MM.1S (cell line): ENCODE measurements around the gene PIEZO1.

Experiments used
- DNase-seq: peaks from one replicate; pipeline ENCODE4 v3.0.0-alpha.2; 2015
- H2AFZ ChIP-seq: fragments of 300-600 bp; sonication (generic); 2 replicates; pipeline ENCODE4 v1.6.0; 2016; ENCODE audit warnings: antibody characterized with exemption, low read length
- H3F3A ChIP-seq: fragments of 300-600 bp; sonication (generic); 2 replicates; pipeline ENCODE4 v1.6.1; 2016; ENCODE audit warnings: mild to moderate bottlenecking, antibody characterized with exemption, low read length, moderate library complexity, mixed read lengths; ENCODE audit not compliant: insufficient read depth
- H3K27ac ChIP-seq: fragments of 300-600 bp; sonication (generic); 2 replicates; pipeline ENCODE4 v1.5.1; 2016; ENCODE audit warnings: mild to moderate bottlenecking, low read length
- H3K27me3 ChIP-seq: fragments of 300-600 bp; sonication (generic); replicated peaks from 2 replicates; pipeline ENCODE4 v1.6.0; 2016; ENCODE audit warnings: low read length; ENCODE audit not compliant: insufficient read depth
- H3K36me3 ChIP-seq: fragments of 300-600 bp; sonication (generic); replicated peaks from 2 replicates; pipeline ENCODE4 v1.6.1; 2016; ENCODE audit warnings: mild to moderate bottlenecking, low read length, mixed read lengths; ENCODE audit not compliant: insufficient read depth
- H3K4me1 ChIP-seq: fragments of 300-600 bp; sonication (generic); 2 replicates; pipeline ENCODE4 v1.6.1; 2016; ENCODE audit warnings: low read length, mixed read lengths
- H3K4me2 ChIP-seq: fragments of 300-600 bp; sonication (generic); 2 replicates; pipeline ENCODE4 v1.6.0; 2016; ENCODE audit warnings: low read depth, low read length
- H3K4me3 ChIP-seq: fragments of 300-600 bp; sonication (generic); 2 replicates; pipeline ENCODE4 v1.5.1; 2016; ENCODE audit warnings: low read length, mixed read lengths
- H3K79me2 ChIP-seq: fragments of 300-600 bp; sonication (generic); 2 replicates; pipeline ENCODE4 v1.6.1; 2016; ENCODE audit warnings: mixed run types, low read length, mixed read lengths
- H3K9ac ChIP-seq: fragments of 300-600 bp; sonication (generic); 2 replicates; pipeline ENCODE4 v1.6.1; 2016; ENCODE audit warnings: low read length, mixed read lengths
- H3K9me2 ChIP-seq: fragments of 300-600 bp; sonication (generic); replicated peaks from 2 replicates; pipeline ENCODE4 v1.6.1; 2016; ENCODE audit warnings: mild to moderate bottlenecking, low read length, mixed read lengths; ENCODE audit not compliant: insufficient read depth
- H3K9me3 ChIP-seq: fragments of 300-600 bp; sonication (generic); replicated peaks from 2 replicates; pipeline ENCODE4 v1.6.1; 2016; ENCODE audit warnings: mild to moderate bottlenecking, low read length, mixed read lengths; ENCODE audit not compliant: insufficient read depth
- H4K20me1 ChIP-seq: fragments of 300-600 bp; sonication (generic); 2 replicates; pipeline ENCODE4 v1.6.1; 2016; ENCODE audit warnings: mild to moderate bottlenecking, low read length, moderate library complexity, mixed read lengths; ENCODE audit not compliant: insufficient read depth
- CTCF ChIP-seq: fragments of 300-600 bp; sonication (generic); IDR thresholded peaks from 2 replicates; pipeline ENCODE4 v1.5.1; 2016; ENCODE audit warnings: antibody characterized with exemption, low read length, mixed read lengths
- EZH2 ChIP-seq: fragments of 300-600 bp; sonication (generic); optimal IDR thresholded peaks from 2 replicates; pipeline ENCODE3; 2017; ENCODE audit warnings: low read depth, mild to moderate bottlenecking, antibody characterized with exemption, low read length, mixed read lengths
- EZH2phosphoT487 ChIP-seq: fragments of 300-600 bp; sonication (generic); IDR thresholded peaks from 2 replicates; pipeline ENCODE4 v1.6.1; 2018; ENCODE audit warnings: antibody characterized with exemption, low read length

Gene PIEZO1

GRCh38 chr16:88696441-88696840, 88.6 kb downstream of the PIEZO1 start:
- Histone ChIP-seq H3K27ac (no peak overlapping the region), H3K4me1 (peaks cover 11% of the 10 kb centered on the region), H3K9ac (no peak overlapping the region), H3K9me3 (no peaks in the 10 kb centered on the region), H4K20me1 (no peaks in the 10 kb centered on the region), H3K9me2 (no peaks in the 10 kb centered on the region), H3K4me3 (no peak overlapping the region), H3K4me2 (no peak overlapping the region), H3K79me2 (peaks cover 2% of the 10 kb centered on the region; the same call in 1 of the 2 replicates), H3K27me3 (no peaks in the 10 kb centered on the region), H3K36me3 (no peaks in the 10 kb centered on the region), H2AFZ (no peak overlapping the region), H3F3A (no peaks in the 10 kb centered on the region; the same call in 1 of the 2 replicates)
- TF ChIP-seq EZH2phosphoT487 (no peak), CTCF (no peak), EZH2 (no peak)
- DNase-seq: no peak

DNA sequence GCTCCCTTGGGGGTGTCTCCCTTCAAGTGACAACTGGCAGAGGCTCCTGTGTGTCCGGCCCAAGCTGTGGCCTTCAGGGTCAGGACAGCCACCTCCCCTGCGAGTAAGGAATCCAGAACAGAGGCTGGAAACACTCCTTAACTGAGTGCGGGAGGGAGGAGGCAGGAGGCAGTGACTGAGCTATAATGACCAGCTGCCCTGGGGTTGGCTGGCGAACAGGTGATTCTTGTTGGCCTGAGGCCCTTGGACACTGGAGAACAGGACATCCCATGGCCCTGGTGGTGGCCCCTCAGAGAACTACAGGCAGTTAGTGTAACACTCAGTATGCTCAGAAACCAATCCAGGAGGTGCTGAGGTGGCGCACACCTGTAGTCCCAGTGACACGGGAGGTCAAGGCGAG, 89.3 kb downstream of the PIEZO1 start:
- Histone ChIP-seq H3K36me3 (no peaks in the 10 kb centered on the region), H3K79me2 (no peaks in the 10 kb centered on the region), H3K4me2 (no peak overlapping the region), H3K4me3 (no peak overlapping the region), H2AFZ (no peak overlapping the region), H3K9ac (no peak overlapping the region), H3F3A (no peaks in the 10 kb centered on the region; the same call in 1 of the 2 replicates), H3K9me3 (no peaks in the 10 kb centered on the region), H3K9me2 (no peaks in the 10 kb centered on the region), H3K27me3 (no peaks in the 10 kb centered on the region), H4K20me1 (no peaks in the 10 kb centered on the region), H3K4me1 (peaks cover 7% of the 10 kb centered on the region), H3K27ac (no peak overlapping the region)
- no peak for TF ChIP-seq CTCF
- no peak for TF ChIP-seq EZH2
- no peak for TF ChIP-seq EZH2phosphoT487
- no peak for DNase-seq

- no peak for DNase-seq
- H2AFZ ChIP-seq: no peak overlapping the region
- no peaks in the 10 kb centered on the region for H3K36me3 ChIP-seq
- no peaks in the 10 kb centered on the region for H3F3A ChIP-seq
- no peaks in the 10 kb centered on the region for H3K79me2 ChIP-seq
- H4K20me1 ChIP-seq: no peaks in the 10 kb centered on the region
- no peaks in the 10 kb centered on the region for H3K9me3 ChIP-seq
- no peak overlapping the region for H3K27ac ChIP-seq
- H3K9ac ChIP-seq: no peak overlapping the region
- no peak overlapping the region for H3K4me3 ChIP-seq
- peaks cover 2% of the 10 kb centered on the region for H3K4me1 ChIP-seq
- no peak overlapping the region for H3K4me2 ChIP-seq
- TF ChIP-seq EZH2 (no peak), CTCF (no peak), EZH2phosphoT487 (no peak)
- no peaks in the 10 kb centered on the region for H3K9me2 ChIP-seq
- H3K27me3 ChIP-seq: no peaks in the 10 kb centered on the region
Observed at GRCh38 chr16:88695218-88695617, 89.8 kb downstream of the PIEZO1 start.
